Loucy (cell line): ENCODE results near the gene LSM12.

Source experiments
- H2AFZ ChIP-seq: fragments of 200-600 bp; sonication (generic); 2 replicates; pipeline ENCODE4 v1.6.0; 2016; ENCODE audit warnings: antibody characterized with exemption, mild to moderate bottlenecking, low read length, moderate library complexity
- H3F3A ChIP-seq: fragments of 200-600 bp; 2 replicates; pipeline ENCODE4 v1.6.0; 2016; ENCODE audit warnings: antibody characterized with exemption, low read depth, mild to moderate bottlenecking
- H3K27me3 ChIP-seq: fragments of 200-600 bp; sonication (generic); 2 replicates; pipeline ENCODE4 v1.6.1; 2014; ENCODE audit warnings: low read length, mild to moderate bottlenecking; ENCODE audit not compliant: insufficient read depth, poor library complexity, severe bottlenecking
- H3K36me3 ChIP-seq: fragments of 200-600 bp; sonication (generic); 2 replicates; pipeline ENCODE4 v1.6.1; 2016; ENCODE audit warnings: low read length; ENCODE audit not compliant: insufficient read depth
- H3K4me1 ChIP-seq: fragments of 200-600 bp; sonication (generic); 2 replicates; pipeline ENCODE4 v1.5.1; 2014; ENCODE audit warnings: low read length, mild to moderate bottlenecking; ENCODE audit not compliant: insufficient read depth, poor library complexity, severe bottlenecking
- H3K4me2 ChIP-seq: fragments of 200-600 bp; sonication (generic); 2 replicates; pipeline ENCODE4 v1.6.0; 2014; ENCODE audit warnings: antibody characterized with exemption, low read length, low read depth, mild to moderate bottlenecking; ENCODE audit not compliant: poor library complexity, severe bottlenecking
- H3K4me3 ChIP-seq: fragments of 200-600 bp; sonication (generic); 2 replicates; pipeline ENCODE4 v1.5.1; 2014; ENCODE audit warnings: low read length, mild to moderate bottlenecking, mixed read lengths; ENCODE audit not compliant: poor library complexity, severe bottlenecking
- H3K79me2 ChIP-seq: fragments of 200-600 bp; sonication (generic); 2 replicates; pipeline ENCODE4 v1.6.1; 2014; ENCODE audit warnings: low read length; ENCODE audit not compliant: insufficient read depth
- H3K9ac ChIP-seq: fragments of 200-600 bp; sonication (generic); 2 replicates; pipeline ENCODE4 v1.6.0; 2014; ENCODE audit warnings: mild to moderate bottlenecking, low read depth, low read length, moderate library complexity; ENCODE audit not compliant: poor library complexity, severe bottlenecking
- H3K9me2 ChIP-seq: fragments of 200-600 bp; sonication (generic); replicated peaks from 2 replicates; pipeline ENCODE4 v1.6.1; 2016; ENCODE audit warnings: low read depth, low read length, mixed read lengths
- H3K9me3 ChIP-seq: fragments of 200-600 bp; sonication (generic); 2 replicates; pipeline ENCODE4 v1.6.1; 2014; ENCODE audit warnings: mild to moderate bottlenecking, antibody characterized with exemption, low read length, low read depth; ENCODE audit not compliant: insufficient read depth
- H4K20me1 ChIP-seq: fragments of 200-600 bp; sonication (generic); 2 replicates; pipeline ENCODE4 v1.6.0; 2014; ENCODE audit warnings: antibody characterized with exemption, low read length, mild to moderate bottlenecking; ENCODE audit not compliant: insufficient read depth, poor library complexity, severe bottlenecking
- CTCF ChIP-seq: fragments of 200-600 bp; sonication (generic); conservative IDR thresholded peaks from 2 replicates; pipeline ENCODE4 v1.5.1; 2014; ENCODE audit warnings: mild to moderate bottlenecking, antibody characterized with exemption, low read length
- EZH2phosphoT487 ChIP-seq: fragments of 200-600 bp; IDR thresholded peaks from 2 replicates; pipeline ENCODE4 v1.6.1; 2018; ENCODE audit warnings: antibody characterized with exemption, mild to moderate bottlenecking, moderate library complexity, borderline replicate concordance

The LSM12 gene

GRCh38 chr17:44010966-44011647, 55.4 kb downstream of the LSM12 start:
- Histone ChIP-seq H3K27me3 (no peaks in the 10 kb centered on the region), H3K9me3 (no peaks in the 10 kb centered on the region), H3K4me2 (no peak overlapping the region), H3K9me2 (no peaks in the 10 kb centered on the region), H3F3A (no peaks in the 10 kb centered on the region), H3K9ac (no peak overlapping the region), H3K36me3 (no peaks in the 10 kb centered on the region), H4K20me1 (no peaks in the 10 kb centered on the region), H2AFZ (no peak overlapping the region), H3K4me1 (peaks cover 18% of the 10 kb centered on the region), H3K4me3 (no peak overlapping the region), H3K79me2 (peaks cover 11% of the 10 kb centered on the region; the same call in 1 of the 2 replicates)
- TF ChIP-seq CTCF (no peak), EZH2phosphoT487 (no peak)

- H3K4me1 ChIP-seq, result peaks cover 9% of the 10 kb centered on the region
- no peaks in the 10 kb centered on the region for H3F3A ChIP-seq
- no peaks in the 10 kb centered on the region for H3K36me3 ChIP-seq
- no peak overlapping the region for H3K9ac ChIP-seq
- peak overlapping the region; percentile 81 for H3K4me2 ChIP-seq
- H3K4me3 ChIP-seq, result no peak overlapping the region
- H3K27me3 ChIP-seq, result no peaks in the 10 kb centered on the region
- H4K20me1 ChIP-seq, result no peaks in the 10 kb centered on the region
- H3K9me2 ChIP-seq, result no peaks in the 10 kb centered on the region
- no peak overlapping the region for H2AFZ ChIP-seq
- H3K9me3 ChIP-seq, result no peaks in the 10 kb centered on the region
- TF ChIP-seq EZH2phosphoT487 (no peak), CTCF (no peak)
- H3K79me2 ChIP-seq, result no peaks in the 10 kb centered on the region
Measured at GRCh38 chr17:44008205-44008909, 58.1 kb downstream of the LSM12 start.

GRCh38 chr17:44007346-44008204, 58.9 kb downstream of the LSM12 start:
- no peaks in the 10 kb centered on the region for H3F3A ChIP-seq
- peak overlapping the region; percentile 81 for H3K4me2 ChIP-seq
- no peaks in the 10 kb centered on the region for H3K79me2 ChIP-seq
- H2AFZ ChIP-seq, result peak overlapping the region; percentile 59; the same call in 1 of the 2 replicates
- H3K36me3 ChIP-seq, result no peaks in the 10 kb centered on the region
- peaks cover 9% of the 10 kb centered on the region for H3K4me1 ChIP-seq
- no peak for TF ChIP-seq EZH2phosphoT487
- no peak for TF ChIP-seq CTCF
- peak overlapping the region; percentile 67 for H3K4me3 ChIP-seq
- no peaks in the 10 kb centered on the region for H4K20me1 ChIP-seq
- H3K9ac ChIP-seq, result no peak overlapping the region
- no peaks in the 10 kb centered on the region for H3K9me2 ChIP-seq
- no peaks in the 10 kb centered on the region for H3K9me3 ChIP-seq
- no peaks in the 10 kb centered on the region for H3K27me3 ChIP-seq
